Effector CD4-positive, alpha-beta T cell (primary cell): Measurements from ENCODE around the gene RGPD6.
"Not testable (repeated sequence)": the region's sequence is repeated elsewhere in the genome, so short reads cannot be mapped to it uniquely, and the experiment has no call there.

Experiments
- DNase-seq: peaks from one replicate; pipeline ENCODE4 v3.0.0-alpha.2; 2020
- total RNA-seq: gene quantifications from one replicate; lab custom pipeline; 2026; lab: John Stamatoyannopoulos, UW

The RGPD6 gene
- total RNA-seq: 1.3 reads per million

- not testable (repeated sequence) for DNase-seq
Measured at GRCh38 chr2:110576763-110577416, at the start of gene RGPD6. TSS of gene RGPD6 (minus strand) at chr2:110577222. CDS start at chr2:110577024, 198 bp downstream.

- DNase-seq: not testable (repeated sequence)
Measured at GRCh38 chr2:110619326-110619939, 42.4 kb upstream of the RGPD6 start.

- not testable (repeated sequence) for DNase-seq
Measured at GRCh38 chr2:110613927-110614326, 36.9 kb upstream of the RGPD6 start.

GRCh38 chr2:110610613-110611250, 33.7 kb upstream of the RGPD6 start:
- DNase-seq: peak; percentile 3

- not testable (repeated sequence) for DNase-seq
Measured at GRCh38 chr2:110609843-110610612, 33.0 kb upstream of the RGPD6 start.

- DNase-seq: not testable (repeated sequence)
Measured at GRCh38 chr2:110608788-110609502, 31.9 kb upstream of the RGPD6 start.

- not testable (repeated sequence) for DNase-seq
Measured at GRCh38 chr2:110605057-110605456, 28.0 kb upstream of the RGPD6 start.

- DNase-seq: not testable (repeated sequence)
Measured at GRCh38 chr2:110603917-110604591, 27.0 kb upstream of the RGPD6 start.

- DNase-seq: not testable (repeated sequence)
Measured at GRCh38 chr2:110602139-110602538, 25.1 kb upstream of the RGPD6 start.

GRCh38 chr2:110591973-110592372, 15.0 kb upstream of the RGPD6 start:
- not testable (repeated sequence) for DNase-seq

- DNase-seq: not testable (repeated sequence)
Measured at GRCh38 chr2:110589677-110590330, 12.8 kb upstream of the RGPD6 start.

GRCh38 chr2:110588520-110588919, 11.5 kb upstream of the RGPD6 start:
- DNase-seq: not testable (repeated sequence)

- not testable (repeated sequence) for DNase-seq
Measured at GRCh38 chr2:110579216-110579965, 2.4 kb upstream of the RGPD6 start.

GRCh38 chr2:110578429-110578828, 1.4 kb upstream of the RGPD6 start:
- not testable (repeated sequence) for DNase-seq

GRCh38 chr2:110499755-110500377, 77.2 kb downstream of the RGPD6 start:
- not testable (repeated sequence) for DNase-seq

GRCh38 chr2:110496027-110496426, 81.0 kb downstream of the RGPD6 start:
- not testable (repeated sequence) for DNase-seq

- not testable (repeated sequence) for DNase-seq
Measured at GRCh38 chr2:110494488-110494887, 82.5 kb downstream of the RGPD6 start.

- DNase-seq: not testable (repeated sequence)
Measured at GRCh38 chr2:110488991-110489390, 88.0 kb downstream of the RGPD6 start.

GRCh38 chr2:110482697-110483096, 94.3 kb downstream of the RGPD6 start:
- not testable (repeated sequence) for DNase-seq

- DNase-seq: not testable (repeated sequence)
Measured at GRCh38 chr2:110481200-110481599, 95.8 kb downstream of the RGPD6 start.
